IPS DF 6.9 (cell line): ENCODE measurements around the gene AADACL2.
"Not testable (repeated sequence)": the region's sequence is repeated elsewhere in the genome, so short reads cannot be mapped to it uniquely, and the experiment has no call there.

Source experiments
- DNase-seq: peaks from one replicate; pipeline ENCODE4 v3.0.0-alpha.2; 2013; ENCODE audit warnings: low read depth, low spot score
- H3K27ac ChIP-seq: one replicate; pipeline ENCODE4 v1.5.1; 2013; ENCODE audit warnings: low read length, control low read depth
- H3K27me3 ChIP-seq: 2 replicates; pipeline ENCODE4 v1.6.1; 2013; ENCODE audit warnings: mild to moderate bottlenecking, low read length; ENCODE audit not compliant: control insufficient read depth, insufficient read depth
- H3K36me3 ChIP-seq: 2 replicates; pipeline ENCODE4 v1.6.1; 2013; ENCODE audit warnings: low read length; ENCODE audit not compliant: control insufficient read depth, insufficient read depth
- H3K4me1 ChIP-seq: 2 replicates; pipeline ENCODE4 v1.6.1; 2013; ENCODE audit warnings: low read length; ENCODE audit not compliant: control insufficient read depth, insufficient read depth
- H3K4me3 ChIP-seq: 2 replicates; pipeline ENCODE4 v1.5.1; 2013; ENCODE audit warnings: mild to moderate bottlenecking, low read length
- H3K9me3 ChIP-seq: 2 replicates; pipeline ENCODE4 v1.6.1; 2013; ENCODE audit warnings: low read length, inconsistent platforms; ENCODE audit not compliant: control insufficient read depth, insufficient read depth
- WGBS: extraction: QIAGEN DNeasy Blood & Tissue Kit; methylation state at CpG from one replicate; pipeline ENCODE4 v1.1.7; 2013; ENCODE audit warnings: mixed read lengths, missing lambda C conversion rate; ENCODE audit not compliant: insufficient read length, insufficient coverage; 5-methylcytosine and 5-hydroxymethylcytosine counted together

Gene AADACL2

DNA sequence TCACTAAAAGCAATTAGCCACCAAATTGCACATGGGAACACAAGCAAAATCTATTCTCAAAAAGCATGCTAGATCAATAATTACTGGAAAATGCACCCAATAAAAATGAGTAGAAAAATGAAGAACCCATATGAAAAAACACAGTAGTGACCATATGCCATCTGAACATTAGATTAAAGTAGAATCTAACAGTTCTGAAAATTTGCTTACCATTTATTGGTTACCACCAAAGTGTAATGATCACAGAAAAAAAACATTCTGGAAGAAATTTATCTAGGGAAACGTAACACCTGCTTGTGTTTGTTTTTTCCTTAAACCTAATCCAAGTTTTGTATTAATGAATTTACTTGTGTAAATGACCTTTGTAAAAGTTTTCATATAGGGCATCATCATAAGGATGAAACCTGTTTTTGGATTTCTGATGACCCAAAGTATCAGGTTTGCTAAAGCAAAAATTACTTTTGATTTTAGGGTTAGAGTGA lies 42.6 kb downstream of the AADACL2 start:
- H3K9me3 ChIP-seq = no peaks in the 10 kb centered on the region
- no peaks in the 10 kb centered on the region for H3K27me3 ChIP-seq
- no peak overlapping the region for H3K27ac ChIP-seq
- DNase-seq = no peak
- H3K4me1 ChIP-seq = no peaks in the 10 kb centered on the region
- H3K36me3 ChIP-seq = no peaks in the 10 kb centered on the region
- H3K4me3 ChIP-seq = no peak overlapping the region
- WGBS = no CpG with 5 or more reads among the region's 1 CpG

DNA sequence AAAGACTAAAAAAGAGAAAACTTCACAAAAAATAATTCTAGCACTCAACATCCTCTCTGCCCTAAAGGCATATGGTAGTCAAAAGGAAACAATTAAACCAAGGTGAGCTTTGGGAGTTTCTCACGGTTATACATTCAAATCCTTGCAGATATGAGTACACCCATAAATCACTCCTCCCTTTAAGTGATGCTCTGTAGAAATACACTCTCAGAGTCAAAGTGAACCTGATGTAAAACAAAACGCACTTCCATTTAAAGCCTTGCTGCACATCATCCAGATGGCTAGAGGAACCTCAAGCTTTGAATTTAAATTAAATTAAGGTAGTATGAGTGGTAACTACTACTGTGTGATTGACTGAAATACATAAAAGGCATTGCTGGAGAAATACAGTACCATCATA lies 44.2 kb downstream of the AADACL2 start:
- Histone ChIP-seq H3K36me3 (no peaks in the 10 kb centered on the region), H3K9me3 (no peaks in the 10 kb centered on the region), H3K4me1 (no peaks in the 10 kb centered on the region), H3K27ac (no peak overlapping the region), H3K4me3 (no peak overlapping the region), H3K27me3 (no peaks in the 10 kb centered on the region)
- WGBS = no CpG with 5 or more reads among the region's 2 CpGs
- no peak for DNase-seq

DNA sequence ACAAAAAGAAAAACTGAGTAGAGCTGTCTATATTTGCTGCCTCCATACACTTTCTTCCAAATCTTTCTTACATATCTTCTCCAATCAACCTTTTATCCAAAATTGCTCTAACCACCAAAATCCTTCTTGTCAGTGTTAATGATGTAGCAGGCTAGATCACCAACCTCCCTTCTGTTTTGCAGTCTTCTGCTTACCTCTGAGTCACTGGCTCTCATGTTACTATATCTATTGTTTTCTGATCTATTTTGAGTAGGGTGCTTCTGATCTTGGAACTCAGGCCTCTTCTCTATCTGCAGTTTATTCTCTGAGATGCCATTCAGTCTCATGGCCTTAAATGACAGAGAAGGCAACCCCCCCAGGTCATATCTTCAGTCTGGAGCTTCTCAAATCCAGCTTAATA lies 53.9 kb downstream of the AADACL2 start:
- H3K27me3 ChIP-seq = no peaks in the 10 kb centered on the region
- no peaks in the 10 kb centered on the region for H3K4me1 ChIP-seq
- H3K4me3 ChIP-seq = no peak overlapping the region
- no peaks in the 10 kb centered on the region for H3K9me3 ChIP-seq
- DNase-seq = no peak
- H3K27ac ChIP-seq = no peak overlapping the region
- H3K36me3 ChIP-seq = no peaks in the 10 kb centered on the region

DNA sequence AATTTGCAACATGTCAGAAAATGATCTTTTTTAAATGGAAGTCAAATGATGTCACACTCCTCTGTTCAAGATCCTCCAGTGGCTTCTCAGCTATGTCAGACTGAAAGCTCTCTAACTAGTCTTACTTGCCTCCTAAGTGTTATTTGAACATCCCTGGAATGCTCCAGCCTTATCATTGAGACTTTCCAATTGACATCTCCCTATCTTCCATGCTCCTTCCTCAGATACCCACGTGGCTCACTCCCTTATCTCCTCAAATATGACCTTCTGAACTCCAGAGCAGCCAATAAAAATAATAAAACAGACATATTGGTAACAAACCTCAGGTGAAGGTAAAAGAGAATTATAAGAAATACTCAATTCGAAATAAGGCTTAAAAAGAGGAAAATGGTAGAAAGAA lies 54.7 kb downstream of the AADACL2 start:
- no peak overlapping the region for H3K27ac ChIP-seq
- no CpG with 5 or more reads among the region's 2 CpGs for WGBS
- H3K4me1 ChIP-seq = no peaks in the 10 kb centered on the region
- DNase-seq = no peak
- no peaks in the 10 kb centered on the region for H3K36me3 ChIP-seq
- no peaks in the 10 kb centered on the region for H3K9me3 ChIP-seq
- no peaks in the 10 kb centered on the region for H3K27me3 ChIP-seq
- no peak overlapping the region for H3K4me3 ChIP-seq

DNA sequence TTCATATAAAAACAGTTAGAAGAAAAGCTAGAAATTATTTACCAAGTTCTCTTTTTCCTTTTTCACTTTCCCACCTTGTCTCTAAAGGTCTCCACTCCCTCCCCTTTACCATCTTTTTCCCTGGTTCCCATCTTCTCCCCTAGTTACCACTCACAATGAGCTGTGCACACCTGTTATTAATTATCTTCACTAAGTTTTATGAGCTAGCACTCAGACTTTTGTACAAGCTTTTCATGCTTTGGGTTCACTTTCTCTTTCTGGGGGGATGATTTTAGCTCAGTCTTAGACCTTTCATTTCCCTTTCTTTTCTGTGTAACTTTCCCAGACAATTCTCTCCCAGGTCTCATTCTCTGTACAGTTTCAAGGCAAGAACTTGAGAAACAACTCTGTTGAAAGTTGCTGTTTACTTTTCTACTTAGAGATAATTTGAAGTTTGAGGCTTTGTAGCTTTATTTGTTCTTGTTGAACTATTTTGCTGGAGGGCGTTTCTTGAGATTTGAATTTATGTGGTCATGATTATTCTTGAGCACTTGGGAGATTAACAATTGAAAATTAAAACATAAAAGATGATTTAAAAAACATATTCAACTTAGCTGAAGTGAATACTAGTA lies 56.2 kb downstream of the AADACL2 start:
- H3K9me3 ChIP-seq = no peaks in the 10 kb centered on the region
- no peak overlapping the region for H3K27ac ChIP-seq
- DNase-seq = no peak
- no CpG with 5 or more reads among the region's 1 CpG for WGBS
- H3K4me1 ChIP-seq = no peaks in the 10 kb centered on the region
- no peaks in the 10 kb centered on the region for H3K27me3 ChIP-seq
- no peak overlapping the region for H3K4me3 ChIP-seq
- no peaks in the 10 kb centered on the region for H3K36me3 ChIP-seq

DNA sequence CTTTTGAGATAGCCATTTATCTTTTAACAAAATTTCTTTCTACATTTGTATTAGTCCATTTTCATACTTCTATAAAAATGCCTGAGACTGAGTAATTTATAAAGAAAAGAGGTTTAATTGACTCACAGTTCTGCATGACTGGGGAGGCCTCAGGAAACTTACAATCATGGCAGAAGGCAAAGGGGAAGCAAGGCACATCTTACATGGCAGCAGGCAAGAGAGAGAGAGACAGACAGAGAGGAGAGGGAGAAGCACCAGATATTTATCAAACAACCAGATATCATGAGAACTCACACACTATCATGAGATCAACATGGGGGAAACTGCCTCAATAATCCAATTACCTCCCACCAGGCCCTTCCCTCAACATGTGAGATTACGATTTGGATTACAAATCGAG lies 57.0 kb downstream of the AADACL2 start:
- not testable (repeated sequence) for H3K27ac ChIP-seq, DNase-seq, H3K9me3 ChIP-seq, H3K4me3 ChIP-seq, H3K36me3 ChIP-seq, H3K4me1 ChIP-seq, H3K27me3 ChIP-seq
- no CpG with 5 or more reads among the region's 2 CpGs for WGBS

DNA sequence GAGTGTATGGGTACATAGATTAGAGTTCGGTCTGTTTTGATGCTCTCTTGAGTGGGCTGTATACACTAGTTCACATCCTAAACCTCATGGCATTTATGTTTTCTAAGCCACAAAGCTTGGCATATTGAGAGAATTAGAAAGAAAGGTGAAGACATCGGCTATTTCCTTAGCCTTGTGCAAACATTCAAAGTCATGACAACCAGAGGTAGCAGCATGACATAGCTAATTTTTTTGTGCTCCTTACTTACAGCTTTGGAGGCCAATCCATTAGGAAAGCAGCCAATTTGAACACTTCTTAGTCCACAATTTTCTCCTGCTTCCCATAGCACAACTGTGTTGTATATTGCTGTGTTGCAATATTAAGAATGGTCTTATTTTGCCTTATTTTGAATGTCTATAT lies 58.7 kb downstream of the AADACL2 start:
- Histone ChIP-seq H3K4me1 (no peaks in the 10 kb centered on the region), H3K4me3 (no peak overlapping the region), H3K36me3 (no peaks in the 10 kb centered on the region), H3K27me3 (no peaks in the 10 kb centered on the region), H3K27ac (no peak overlapping the region), H3K9me3 (no peaks in the 10 kb centered on the region)
- no CpG with 5 or more reads among the region's 2 CpGs for WGBS
- no peak for DNase-seq

DNA sequence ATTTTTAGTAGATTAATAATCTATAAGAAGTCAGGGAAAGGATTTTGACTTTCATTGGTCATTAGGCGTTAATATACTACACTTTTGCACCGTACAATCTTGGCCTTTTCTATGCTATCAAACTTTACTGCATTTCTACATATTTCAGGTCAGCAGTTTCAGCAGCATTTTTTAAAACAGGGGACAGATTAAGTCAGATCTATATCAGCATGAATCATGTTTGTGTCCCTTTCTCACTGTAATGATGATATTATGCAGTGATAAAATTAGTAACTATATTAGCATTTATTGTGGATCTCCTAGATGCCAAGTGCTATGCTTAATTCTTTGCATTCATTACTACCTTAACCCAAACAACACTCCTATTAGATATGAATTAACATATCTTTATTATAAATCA lies 59.9 kb downstream of the AADACL2 start:
- DNase-seq = no peak
- no CpG with 5 or more reads among the region's 2 CpGs for WGBS

DNA sequence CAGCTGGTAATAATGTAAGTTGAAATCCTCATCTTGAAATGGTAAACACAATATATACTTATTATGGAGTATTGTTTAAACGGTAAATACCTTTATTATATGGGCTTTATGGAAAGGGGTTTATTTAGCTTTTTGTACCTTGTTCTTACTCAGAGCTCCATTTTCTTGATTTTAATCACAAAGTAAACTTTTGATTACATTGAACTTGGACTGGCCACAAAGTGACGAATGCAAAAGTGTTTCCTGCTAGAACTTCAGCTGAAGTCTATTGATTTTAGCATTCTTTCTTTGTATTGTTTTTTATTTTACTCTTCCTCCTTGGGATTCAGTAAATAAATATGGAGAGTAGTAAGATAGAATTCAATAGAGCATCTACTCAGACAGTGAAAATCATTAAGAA lies 60.4 kb downstream of the AADACL2 start:
- no CpG with 5 or more reads among the region's 2 CpGs for WGBS
- Histone ChIP-seq H3K4me1 (no peaks in the 10 kb centered on the region), H3K27ac (no peak overlapping the region), H3K4me3 (no peak overlapping the region), H3K27me3 (no peaks in the 10 kb centered on the region), H3K9me3 (no peaks in the 10 kb centered on the region), H3K36me3 (no peaks in the 10 kb centered on the region)
- no peak for DNase-seq

More for the DNA sequence above, 59.9 kb downstream of the AADACL2 start:
- H3K36me3 ChIP-seq = no peaks in the 10 kb centered on the region
- H3K27me3 ChIP-seq = no peaks in the 10 kb centered on the region
- no peaks in the 10 kb centered on the region for H3K9me3 ChIP-seq
- H3K4me1 ChIP-seq = no peaks in the 10 kb centered on the region
- H3K4me3 ChIP-seq = no peak overlapping the region
- no peak overlapping the region for H3K27ac ChIP-seq

DNA sequence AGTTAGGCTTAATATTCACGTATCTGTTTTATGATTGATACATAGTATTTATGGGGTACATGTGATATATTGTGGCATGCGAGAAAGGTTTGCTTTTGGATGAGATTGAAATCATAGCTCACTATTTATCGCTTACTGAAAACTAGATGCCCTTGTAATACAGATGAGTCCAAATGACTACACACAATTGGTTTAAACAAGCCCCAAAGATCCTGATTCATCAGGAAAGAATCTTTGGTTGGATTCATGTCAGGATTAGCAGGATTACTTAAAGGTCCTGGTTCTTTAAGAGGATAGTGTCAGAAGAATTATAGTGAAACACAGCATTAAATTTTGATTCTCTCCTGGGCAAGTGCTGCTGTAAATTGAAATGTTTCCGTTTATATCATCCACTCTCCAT lies 61.5 kb downstream of the AADACL2 start:
- no peaks in the 10 kb centered on the region for H3K4me1 ChIP-seq
- H3K27ac ChIP-seq = no peak overlapping the region
- no CpG with 5 or more reads among the region's 4 CpGs for WGBS
- no peaks in the 10 kb centered on the region for H3K36me3 ChIP-seq
- no peaks in the 10 kb centered on the region for H3K9me3 ChIP-seq
- H3K4me3 ChIP-seq = no peak overlapping the region
- DNase-seq = no peak
- H3K27me3 ChIP-seq = no peaks in the 10 kb centered on the region

DNA sequence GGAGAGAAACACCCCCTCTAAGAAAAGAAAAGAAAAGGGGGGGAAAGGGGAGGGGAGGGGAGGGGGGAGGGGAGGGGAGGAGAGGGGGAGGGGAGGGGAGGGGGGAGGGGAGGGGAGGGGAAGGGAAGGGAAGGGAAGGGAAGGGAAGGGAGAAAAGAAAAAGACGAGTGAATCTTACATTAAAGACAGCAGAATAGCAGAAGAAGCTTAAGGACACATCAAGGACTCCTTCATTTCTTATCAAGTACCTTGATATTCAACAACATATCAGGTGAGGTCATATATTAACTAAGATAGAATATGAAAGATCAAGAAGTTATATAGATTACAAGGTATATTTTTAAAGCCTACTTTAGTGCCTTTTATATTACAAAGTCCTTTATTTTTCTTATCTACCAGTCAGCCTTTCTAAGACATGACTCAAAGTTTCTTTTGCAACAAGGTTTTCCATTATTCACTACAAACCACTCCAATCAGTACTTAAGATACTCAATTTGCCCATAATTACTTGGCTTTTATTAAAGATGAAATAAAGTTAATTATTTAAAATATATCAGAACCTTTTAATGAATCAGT lies 62.5 kb downstream of the AADACL2 start:
- H3K27ac ChIP-seq = no peak overlapping the region
- H3K36me3 ChIP-seq = no peaks in the 10 kb centered on the region
- DNase-seq = no peak
- H3K4me3 ChIP-seq = no peak overlapping the region
- no peaks in the 10 kb centered on the region for H3K4me1 ChIP-seq
- H3K27me3 ChIP-seq = no peaks in the 10 kb centered on the region
- no CpG with 5 or more reads among the region's 1 CpG for WGBS
- no peaks in the 10 kb centered on the region for H3K9me3 ChIP-seq
